C4-2B (cell line): ENCODE data around the gene PBX4.

ENCODE experiments used
- H3K27ac ChIP-seq: fragments of 450-650 bp; 2 replicates; pipeline ENCODE4 v1.5.1; 2017
- ZFX ChIP-seq: fragments of 450-650 bp; IDR thresholded peaks from 2 replicates; pipeline ENCODE4 v1.6.1; 2017
- TF ChIP-seq, protein P1 (sequence below): fragments of 450-650 bp; conservative IDR thresholded peaks from 2 replicates; pipeline ENCODE4 v1.5.1; 2017; ENCODE audit warnings: mild to moderate bottlenecking

The PBX4 gene

DNA sequence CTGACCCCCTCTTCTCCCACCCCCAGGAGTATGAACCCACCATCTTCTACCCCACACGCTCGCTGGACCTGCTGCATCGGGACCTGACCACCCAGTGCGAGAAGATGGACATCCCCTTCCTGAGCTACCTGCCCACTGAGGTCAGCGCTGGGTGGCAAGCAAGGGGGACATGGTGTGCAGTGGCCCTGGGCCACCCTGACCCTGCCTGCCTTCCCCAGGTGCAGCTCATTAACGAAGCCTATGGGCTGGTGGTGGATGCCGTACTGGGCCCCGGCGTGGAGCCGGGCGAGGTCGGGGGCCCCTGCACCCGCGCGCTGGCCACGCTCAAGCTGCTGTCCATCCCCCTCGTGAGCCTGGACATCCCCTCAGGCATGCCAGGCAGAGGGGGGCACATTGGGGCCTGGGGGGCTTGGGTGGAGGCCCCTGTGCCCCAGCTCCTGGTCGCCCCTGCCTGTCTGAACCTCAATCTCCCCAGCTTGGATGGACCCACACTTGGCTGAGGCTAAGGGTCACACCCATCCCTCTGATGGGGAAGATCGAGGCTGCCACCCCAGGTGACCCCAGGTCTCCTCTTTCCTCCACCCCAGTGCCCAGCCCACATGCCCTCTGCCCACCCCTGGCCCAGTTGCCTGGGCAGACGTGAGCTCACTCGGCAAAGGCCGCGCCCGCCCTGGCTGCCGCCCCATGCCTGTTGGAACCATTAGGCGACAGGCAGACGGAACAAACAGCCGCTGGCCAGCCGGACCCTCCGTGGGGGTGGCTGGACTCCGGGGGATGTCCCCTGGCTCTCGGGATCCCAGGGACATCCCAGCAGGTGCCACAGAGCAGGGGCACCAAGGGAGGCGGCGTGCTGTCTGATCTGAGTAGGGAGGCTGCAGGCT is 82.9 kb downstream of the PBX4 start:
- H3K27ac ChIP-seq = no peak overlapping the region
- TF ChIP-seq ZFX = no peak
- TF ChIP-seq, protein P1, sequence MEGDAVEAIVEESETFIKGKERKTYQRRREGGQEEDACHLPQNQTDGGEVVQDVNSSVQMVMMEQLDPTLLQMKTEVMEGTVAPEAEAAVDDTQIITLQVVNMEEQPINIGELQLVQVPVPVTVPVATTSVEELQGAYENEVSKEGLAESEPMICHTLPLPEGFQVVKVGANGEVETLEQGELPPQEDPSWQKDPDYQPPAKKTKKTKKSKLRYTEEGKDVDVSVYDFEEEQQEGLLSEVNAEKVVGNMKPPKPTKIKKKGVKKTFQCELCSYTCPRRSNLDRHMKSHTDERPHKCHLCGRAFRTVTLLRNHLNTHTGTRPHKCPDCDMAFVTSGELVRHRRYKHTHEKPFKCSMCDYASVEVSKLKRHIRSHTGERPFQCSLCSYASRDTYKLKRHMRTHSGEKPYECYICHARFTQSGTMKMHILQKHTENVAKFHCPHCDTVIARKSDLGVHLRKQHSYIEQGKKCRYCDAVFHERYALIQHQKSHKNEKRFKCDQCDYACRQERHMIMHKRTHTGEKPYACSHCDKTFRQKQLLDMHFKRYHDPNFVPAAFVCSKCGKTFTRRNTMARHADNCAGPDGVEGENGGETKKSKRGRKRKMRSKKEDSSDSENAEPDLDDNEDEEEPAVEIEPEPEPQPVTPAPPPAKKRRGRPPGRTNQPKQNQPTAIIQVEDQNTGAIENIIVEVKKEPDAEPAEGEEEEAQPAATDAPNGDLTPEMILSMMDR = no peak

DNA sequence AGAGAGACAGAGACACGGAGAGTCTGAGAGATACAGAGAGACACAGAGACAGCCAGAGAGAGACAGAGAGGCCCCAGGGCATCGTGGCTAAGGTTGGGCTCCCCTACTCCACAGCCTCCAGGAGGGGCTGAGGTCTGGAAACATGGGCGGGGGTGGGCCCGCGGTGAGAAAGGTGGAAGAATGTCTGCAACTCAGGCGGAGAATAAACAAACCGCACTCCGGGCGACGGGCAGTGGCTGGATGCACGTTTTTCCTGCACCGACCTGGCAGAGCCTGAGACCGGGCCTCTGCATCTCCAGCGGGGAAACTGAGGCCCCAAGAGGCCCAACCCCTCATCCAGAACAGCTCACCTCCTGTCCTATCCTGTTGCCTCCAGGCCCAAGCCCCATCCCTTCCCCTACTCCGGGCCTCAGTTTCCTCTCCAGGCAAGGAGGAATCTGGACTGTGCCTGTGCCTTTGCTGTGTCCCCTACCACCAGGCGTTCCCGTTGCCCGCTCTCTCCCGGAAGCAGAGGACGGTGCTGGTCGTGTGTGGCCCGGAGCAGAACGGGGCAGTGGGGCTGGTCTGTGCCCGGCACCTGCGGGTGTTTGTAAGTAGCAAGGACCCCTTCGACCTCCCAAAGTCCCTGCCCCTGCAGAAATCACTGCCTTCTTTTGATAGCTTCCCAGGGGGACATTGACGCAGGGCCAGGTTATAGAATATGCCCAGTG is 83.8 kb downstream of the PBX4 start:
- no peak overlapping the region for H3K27ac ChIP-seq
- TF ChIP-seq, protein P1 = no peak
- TF ChIP-seq ZFX = no peak

DNA sequence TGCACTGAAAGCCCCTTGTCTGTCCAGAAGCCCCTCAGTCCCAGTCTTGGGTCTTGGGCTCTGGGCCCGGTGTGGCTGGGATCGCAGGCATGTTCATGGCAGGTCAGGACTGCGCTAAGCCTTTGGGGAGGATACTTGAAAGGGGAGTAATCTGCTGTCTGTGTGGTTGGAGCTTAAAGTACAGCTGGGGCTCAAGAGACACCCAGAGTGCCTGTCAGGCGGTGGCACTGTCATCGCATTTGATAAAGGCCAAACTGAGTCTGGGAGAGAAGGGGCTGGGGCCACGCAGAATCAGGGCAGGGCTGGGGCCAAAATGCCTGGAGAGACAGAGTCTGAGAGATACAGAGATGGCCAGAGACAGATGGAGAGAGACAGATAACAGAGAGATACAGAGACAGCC is 84.6 kb downstream of the PBX4 start:
- H3K27ac ChIP-seq = no peak overlapping the region
- no peak for TF ChIP-seq ZFX
- TF ChIP-seq, protein P1 = no peak

DNA sequence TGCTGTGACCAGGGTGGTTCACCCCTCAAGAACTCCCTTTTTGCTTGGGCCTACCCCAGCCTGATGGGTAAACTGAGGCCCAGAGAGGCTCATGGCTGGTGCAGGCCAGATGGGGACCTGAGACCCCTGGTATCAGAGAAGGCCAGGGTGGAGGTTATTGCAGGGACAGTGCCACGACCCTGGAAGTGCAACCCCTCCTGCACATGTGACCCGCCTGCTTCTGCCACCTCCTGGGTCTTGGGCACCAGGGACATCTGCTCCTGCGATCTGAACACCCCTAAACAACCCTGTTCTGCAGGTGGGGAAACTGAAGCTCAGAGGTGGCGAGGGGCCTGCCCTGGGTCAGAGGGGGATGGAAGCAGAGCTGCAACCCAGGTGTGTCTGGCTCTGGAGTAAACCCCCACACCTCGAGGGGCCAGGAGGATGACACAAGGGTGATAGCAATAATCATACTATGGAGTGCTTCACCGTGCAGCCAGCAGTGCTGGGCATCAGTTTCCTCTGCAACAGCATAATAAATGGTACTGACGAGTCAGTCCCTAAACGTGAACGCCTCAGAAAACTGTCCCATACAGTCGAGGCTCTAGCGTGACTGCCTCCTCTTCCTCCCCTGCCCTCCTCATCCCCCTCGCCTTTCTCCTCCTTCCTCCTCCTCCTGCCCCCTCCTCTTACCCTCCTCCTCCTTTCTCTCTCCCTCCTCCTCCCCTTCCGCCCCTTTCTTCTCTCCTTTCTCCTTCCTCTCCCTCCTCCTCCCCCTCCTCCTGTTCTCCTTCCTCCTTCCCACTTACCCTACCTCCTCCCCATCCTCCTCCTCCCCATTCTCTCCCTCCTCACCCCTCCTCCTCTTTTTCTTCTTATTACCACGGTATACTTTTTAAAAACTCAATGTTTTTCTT is 85.4 kb downstream of the PBX4 start:
- no peak for TF ChIP-seq ZFX
- no peak overlapping the region for H3K27ac ChIP-seq

DNA sequence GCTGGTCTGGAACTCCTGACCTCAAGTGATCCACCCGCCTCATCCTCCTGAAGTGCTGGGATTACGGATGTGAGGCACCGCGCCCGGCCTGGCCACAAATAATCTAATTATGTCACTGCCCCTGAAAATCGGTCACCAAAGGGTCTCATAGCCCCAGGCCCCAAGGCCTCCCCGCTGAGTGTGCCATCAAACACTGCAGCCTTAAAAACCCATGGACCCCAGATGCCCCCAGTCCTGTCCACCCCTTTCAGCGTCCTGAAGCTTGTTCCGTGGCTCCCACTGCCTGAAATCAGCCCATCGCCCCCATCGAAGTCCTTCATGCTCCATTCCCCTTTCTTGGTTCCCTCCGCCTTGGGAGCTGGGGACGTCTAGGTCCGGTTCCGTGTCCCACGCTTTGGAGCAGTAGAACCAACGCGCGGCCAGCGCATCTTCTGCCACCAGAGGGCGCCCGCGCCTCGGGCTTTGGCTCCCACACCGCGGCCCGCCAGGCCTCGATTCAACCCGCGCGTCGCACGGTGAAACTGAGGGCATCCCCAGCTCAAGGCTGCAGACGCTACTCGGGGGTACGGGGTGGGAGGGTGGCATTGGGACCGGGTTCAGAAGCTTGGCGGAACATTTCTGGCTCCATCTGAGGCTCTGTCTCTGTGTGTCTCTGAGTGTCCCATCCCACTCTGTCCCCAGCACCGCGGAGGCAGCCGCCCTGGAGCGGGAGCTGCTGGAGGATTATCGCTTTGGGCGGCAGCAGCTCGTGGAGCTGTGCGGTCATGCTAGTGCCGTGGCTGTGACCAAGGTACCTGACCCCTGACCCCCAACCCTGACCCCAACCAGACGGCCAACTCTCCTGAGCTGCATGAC is 86.3 kb downstream of the PBX4 start:
- TF ChIP-seq, protein P1 = peak; percentile 98
- TF ChIP-seq ZFX = no peak

DNA sequence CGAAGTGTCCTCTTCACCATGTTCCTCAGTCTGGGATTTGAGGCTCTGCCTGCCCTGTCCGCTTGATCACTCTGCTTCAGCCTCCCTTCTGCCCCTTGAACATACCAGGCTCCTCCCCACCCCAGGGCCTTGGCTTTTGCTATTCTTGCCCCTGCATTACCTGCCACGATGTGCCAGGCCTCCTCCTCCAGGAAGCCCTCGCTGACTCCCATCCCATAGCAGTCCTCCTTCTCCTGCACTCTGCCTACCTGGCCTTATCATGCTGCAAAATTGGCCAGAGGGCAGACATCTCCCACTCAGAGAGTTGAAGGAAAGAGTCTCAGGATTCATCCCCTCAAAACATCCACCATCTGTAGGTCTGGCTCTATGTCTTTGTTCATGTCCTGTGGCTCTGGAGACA is 87.6 kb downstream of the PBX4 start:
- no peak for TF ChIP-seq ZFX
- TF ChIP-seq, protein P1 = no peak

More for the DNA sequence above, 86.3 kb downstream of the PBX4 start:
- 0 out of 2 replicates have a peak overlapping the region, but pooled peaks have one; percentile 5 for H3K27ac ChIP-seq

DNA sequence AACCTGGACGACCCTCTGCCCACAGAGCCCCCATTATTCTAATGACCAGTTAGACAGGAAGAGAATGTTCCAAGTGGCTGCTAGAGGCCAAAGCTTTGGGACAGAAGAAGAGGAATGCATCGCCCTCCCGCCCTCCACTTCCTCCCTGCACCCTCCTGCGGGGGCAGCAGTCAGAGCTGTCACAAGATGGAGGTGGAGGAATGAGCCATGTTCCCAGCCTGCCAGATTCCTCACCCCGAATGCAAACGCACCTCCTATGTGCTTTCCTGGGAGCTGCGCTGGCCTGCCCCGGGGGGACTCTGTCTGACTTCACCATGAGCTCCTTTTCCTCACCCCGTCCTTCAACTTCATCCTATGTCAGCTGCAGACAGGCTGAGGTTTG is 88.1 kb downstream of the PBX4 start:
- TF ChIP-seq ZFX = no peak
- TF ChIP-seq, protein P1 = no peak
- no peak overlapping the region for H3K27ac ChIP-seq

More for the DNA sequence above, 87.6 kb downstream of the PBX4 start:
- no peak overlapping the region for H3K27ac ChIP-seq
